ENCODE measurements around the gene ZBTB45.

- TF ChIP-seq CTCF (IDR thresholded peaks at IDR 0.05; ENCODE audit: poor library complexity) (no peak), EZH2 (IDR thresholded peaks at IDR 0.05; ENCODE audit: borderline replicate concordance) (no peak)
Measured at GRCh38 chr19:58557221-58558065, 37.8 kb upstream of the ZBTB45 start.

Measured in hepatocyte (in vitro differentiated cells).